Loucy (cell line): Measurements from ENCODE around the gene CRLF3.

Experiments
- CTCF ChIP-seq: fragments of 200-600 bp; sonication (generic); conservative IDR thresholded peaks from 2 replicates; pipeline ENCODE4 v1.5.1; 2014; ENCODE audit warnings: mild to moderate bottlenecking, antibody characterized with exemption, low read length
- EZH2phosphoT487 ChIP-seq: fragments of 200-600 bp; IDR thresholded peaks from 2 replicates; pipeline ENCODE4 v1.6.1; 2018; ENCODE audit warnings: antibody characterized with exemption, mild to moderate bottlenecking, moderate library complexity, borderline replicate concordance

- TF ChIP-seq CTCF (no peak), EZH2phosphoT487 (no peak)
These were observed 513 bp downstream of the CRLF3 start for GRCh38 chr17:30824002-30824355.
